GM18508 (cell line): ENCODE data around the gene SLC22A4.
A peak's percentile ranks its signal among the peaks of the same experiment; 100 is the strongest.

Experiments used
- ATAC-seq: cut with Tn5 transposase; IDR thresholded peaks from one replicate; pipeline ENCODE4 v1.9.1; 2021; ENCODE audit warnings: moderate number of reproducible peaks; ENCODE audit not compliant: insufficient read depth, unreplicated experiment

The SLC22A4 gene

DNA sequence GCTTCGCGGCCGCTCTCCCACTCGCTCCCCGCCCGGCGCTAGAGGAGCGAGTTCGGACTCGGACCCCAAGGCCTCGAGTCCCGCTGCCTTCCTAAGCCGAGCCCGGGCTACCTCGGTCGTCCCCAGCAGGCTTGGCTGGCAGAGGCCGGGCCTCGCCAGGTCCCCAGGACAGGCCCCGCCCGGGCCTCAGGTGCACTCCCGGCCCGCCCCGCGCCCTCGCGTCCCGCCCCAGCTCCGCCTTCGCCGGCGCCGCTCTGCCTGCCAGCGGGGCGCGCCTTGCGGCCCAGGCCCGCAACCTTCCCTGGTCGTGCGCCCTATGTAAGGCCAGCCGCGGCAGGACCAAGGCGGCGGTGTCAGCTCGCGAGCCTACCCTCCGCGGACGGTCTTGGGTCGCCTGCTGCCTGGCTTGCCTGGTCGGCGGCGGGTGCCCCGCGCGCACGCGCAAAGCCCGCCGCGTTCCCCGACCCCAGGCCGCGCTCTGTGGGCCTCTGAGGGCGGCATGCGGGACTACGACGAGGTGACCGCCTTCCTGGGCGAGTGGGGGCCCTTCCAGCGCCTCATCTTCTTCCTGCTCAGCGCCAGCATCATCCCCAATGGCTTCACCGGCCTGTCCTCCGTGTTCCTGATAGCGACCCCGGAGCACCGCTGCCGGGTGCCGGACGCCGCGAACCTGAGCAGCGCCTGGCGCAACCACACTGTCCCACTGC, 75.4 kb downstream of the SLC22A4 start, which contains the start of gene SLC22A5:
SLC22A5 (plus strand) TSS at position 237 of the 707 bp plus-strand sequence; CDS start at position 500, 263 bp downstream.
- peak; percentile 58 for ATAC-seq

DNA sequence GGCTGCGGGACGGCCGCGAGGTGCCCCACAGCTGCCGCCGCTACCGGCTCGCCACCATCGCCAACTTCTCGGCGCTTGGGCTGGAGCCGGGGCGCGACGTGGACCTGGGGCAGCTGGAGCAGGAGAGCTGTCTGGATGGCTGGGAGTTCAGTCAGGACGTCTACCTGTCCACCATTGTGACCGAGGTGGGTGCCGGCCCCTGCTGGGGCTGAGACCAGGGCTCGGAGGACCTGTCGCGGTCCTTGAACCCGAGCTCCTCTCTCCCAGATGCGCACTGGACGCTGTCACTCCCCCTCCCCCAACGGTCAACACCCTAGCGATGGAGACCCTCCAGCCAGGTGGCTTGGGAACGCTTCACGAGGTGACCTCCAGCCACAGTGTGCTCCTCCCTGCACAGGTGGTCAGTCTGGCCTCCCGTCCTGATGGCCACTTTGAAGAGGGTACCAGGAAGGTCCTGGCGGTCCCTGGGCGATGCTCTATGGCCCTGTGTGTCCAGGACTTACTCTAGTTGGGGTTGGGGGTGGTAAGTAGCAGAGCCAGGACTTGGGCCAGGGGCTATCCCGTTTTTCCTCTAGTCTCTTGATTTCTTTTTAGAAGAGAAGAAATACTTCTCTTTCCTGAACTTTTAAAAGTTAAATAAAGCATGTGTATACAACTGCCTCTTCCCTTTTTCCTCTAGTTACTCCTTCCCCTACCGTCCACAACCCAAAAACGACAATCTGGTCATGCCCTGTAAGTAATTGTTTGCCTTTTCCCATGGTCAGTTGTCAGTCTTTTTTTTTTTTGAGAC, 76.2 kb downstream of the SLC22A4 start:
- ATAC-seq: no peak

DNA sequence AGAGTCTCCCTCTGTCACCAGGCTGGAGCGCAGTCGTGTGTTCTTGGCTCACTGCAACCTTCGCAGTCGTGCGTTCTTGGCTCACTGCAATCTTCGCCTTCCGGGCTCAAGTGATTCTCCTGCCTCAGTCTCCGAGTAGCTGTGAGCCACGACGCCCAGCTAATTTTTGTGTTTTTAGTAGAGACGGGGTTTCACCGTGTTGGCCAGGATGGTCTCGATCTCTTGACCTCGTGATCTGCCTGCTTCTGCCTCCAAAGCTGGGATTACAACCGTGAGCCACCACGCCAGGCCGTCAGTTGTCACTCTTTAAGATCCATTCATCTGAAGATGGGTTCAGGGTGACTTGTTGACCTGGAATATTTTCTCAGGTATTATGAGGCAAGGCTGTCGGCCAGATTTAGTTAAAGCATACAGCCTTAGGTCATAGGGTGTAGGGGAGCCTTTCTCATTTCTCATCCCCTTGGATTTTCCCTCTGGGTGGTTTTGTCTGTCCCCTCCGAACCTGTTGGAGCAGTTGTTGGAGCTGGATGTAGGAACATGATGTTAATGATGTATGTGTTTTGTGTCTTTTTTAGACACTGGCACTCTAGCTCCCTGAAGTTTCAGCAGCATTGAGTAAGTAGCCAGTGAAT, 76.9 kb downstream of the SLC22A4 start:
- no peak for ATAC-seq

DNA sequence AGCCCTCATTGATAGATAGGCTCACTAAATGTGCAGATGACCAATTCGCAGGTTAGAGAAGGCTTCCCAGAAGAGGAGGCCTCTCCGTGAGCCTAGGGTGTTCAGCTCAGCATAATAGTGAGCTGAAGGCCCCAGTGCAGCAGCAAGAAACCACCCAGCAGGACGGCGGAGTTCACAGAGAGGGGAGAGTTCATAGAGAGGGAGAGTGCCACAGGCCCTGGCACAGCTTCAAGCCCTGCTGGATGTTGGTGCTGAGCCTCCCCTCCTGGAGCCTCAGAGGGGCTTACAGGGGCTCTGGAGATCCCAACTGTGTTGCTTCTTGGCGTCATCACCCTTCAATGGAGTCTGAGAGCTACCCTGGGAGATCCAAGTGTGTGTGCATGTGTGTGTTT, 77.4 kb downstream of the SLC22A4 start:
- no peak for ATAC-seq

DNA sequence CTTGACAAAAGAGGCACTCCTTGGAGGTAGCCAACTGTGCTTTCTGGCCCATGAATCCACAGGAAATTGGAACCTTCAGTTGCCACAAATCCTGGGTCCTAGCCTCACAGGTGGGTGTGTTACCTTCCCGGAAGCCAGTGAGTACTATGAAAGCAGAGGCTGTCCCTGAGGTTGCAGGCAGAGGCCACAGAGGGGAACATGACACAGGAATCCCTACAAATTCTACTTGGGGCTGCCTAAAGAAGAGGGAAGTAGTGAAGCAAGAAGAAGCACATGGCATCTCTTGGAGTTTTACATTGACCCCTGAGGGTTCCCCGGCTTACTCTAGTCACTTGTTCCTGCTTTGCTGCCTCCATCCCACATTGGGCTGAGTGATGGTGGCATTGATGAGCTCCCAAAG, 77.9 kb downstream of the SLC22A4 start:
- ATAC-seq: no peak

DNA sequence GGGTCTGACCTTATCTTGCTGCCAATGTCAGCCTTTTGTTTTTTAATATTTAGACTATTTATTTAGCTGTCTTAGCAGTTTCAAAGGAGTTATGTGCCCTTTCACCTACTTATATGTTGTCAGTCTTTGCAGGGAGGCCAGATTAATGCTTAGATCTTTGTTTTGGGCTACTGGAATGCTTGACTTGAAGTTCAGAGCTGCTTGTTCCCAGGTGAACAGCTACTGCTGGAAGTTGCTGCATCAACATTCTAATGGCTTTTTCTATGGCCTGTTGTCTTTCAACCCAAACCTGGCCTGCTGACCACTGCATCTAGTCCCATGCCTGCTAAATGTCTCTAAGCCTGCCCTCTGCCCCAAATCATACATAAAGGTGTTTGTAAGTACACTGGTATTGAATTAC, 78.3 kb downstream of the SLC22A4 start:
- no peak for ATAC-seq

DNA sequence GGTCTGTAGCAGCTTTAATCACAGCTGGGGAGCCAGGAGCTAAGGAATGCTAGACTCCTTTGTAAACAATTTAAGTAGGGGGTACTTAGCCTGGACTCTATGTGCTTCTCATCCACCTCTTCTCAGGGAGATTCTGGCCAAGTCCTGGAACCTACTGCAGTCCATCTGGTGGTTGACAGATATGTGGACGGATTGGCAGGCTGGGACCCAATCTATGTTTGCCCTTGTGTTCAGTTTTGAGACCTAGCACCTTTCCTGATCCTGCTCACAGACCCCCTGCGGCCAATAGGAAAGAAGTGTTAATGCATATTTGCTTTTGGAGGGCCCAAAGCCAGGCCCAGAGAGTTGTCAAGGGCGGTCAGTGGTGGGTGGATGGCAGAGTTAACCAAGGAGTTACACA, 81.8 kb downstream of the SLC22A4 start:
- no peak for ATAC-seq

DNA sequence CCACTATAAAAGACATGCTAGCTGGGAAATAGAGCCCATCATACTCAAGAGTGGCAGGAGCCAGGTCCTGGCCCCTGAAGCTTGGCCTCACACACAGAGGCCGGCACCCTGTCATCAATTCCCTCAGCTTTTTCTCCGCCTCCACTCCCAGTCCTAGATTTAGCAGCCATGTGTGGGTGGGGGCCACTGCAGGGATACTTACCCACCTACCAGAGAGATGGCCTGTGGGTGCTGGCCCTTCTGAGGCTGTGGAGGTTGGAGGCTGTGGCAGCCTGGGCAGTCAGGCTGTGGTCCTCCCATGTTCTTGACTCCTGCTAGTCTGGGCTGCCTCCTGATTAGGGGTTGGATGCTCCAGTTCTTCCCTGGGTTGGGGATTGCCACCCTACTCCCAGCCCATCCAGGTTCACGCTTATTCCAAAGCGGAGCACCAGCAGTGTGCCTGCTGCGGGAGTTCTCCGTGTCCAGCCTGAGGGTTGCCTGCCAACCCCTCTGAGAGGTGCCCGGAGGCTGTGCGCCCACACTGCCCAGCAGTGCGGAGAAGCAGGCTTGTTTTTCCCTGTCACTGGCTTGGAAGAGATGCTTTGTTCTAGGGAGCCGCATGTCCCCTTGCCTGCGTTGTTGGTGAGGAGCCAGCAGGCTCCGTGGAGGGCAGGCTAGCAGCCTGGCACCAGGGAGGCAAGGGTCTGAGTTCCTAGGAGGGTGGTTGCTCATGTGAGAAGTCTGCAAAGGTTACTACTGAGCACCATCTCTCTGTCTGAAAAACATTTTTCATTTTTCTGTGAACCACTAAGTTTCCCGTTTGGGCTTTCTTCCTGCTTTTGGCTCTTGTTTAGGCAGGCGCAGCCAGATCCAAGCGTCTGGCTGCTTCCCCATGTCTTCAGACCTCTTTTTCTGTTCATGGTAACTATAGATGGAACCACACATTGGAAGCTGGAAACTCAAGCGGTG, 82.8 kb downstream of the SLC22A4 start:
- ATAC-seq: no peak

DNA sequence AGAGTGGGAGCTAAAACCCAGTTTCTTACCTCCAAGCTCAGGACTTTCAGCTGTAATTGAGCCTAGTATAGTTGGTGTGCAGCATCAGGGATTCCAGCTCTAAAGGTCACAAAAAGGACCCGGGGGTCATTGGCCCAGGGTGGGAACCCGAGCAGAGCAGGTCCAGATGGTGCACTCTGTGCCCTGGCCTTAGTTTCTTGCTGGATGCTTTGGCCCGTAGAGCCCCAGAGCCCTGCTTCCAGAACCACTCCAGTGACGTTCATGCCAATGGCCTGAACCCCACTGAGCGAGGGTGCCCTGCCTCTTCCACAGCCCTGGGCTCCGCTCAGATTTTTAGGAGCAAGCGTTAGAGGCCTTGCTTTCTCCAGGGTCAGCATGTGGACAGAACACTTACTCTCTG, 83.5 kb downstream of the SLC22A4 start:
- no peak for ATAC-seq

DNA sequence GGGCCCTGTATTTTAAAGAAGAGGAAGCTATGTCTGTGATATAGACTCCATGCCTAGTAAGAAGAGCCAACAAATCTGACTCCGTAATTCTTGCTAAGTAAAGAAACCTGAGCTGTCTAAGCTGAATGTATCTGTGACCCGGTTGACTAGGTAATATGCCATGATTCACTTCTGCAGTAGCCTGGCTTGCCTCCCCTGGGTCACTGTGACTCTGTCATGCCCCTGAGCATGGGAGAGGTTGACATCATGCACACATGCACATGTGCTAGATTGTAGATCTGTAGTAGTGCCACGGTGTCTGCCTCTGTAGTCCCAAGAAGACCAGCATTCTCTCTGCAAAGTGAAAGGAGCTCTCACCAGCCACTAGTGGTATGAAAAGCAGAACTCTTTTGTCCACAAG, 84.4 kb downstream of the SLC22A4 start:
- no peak for ATAC-seq

DNA sequence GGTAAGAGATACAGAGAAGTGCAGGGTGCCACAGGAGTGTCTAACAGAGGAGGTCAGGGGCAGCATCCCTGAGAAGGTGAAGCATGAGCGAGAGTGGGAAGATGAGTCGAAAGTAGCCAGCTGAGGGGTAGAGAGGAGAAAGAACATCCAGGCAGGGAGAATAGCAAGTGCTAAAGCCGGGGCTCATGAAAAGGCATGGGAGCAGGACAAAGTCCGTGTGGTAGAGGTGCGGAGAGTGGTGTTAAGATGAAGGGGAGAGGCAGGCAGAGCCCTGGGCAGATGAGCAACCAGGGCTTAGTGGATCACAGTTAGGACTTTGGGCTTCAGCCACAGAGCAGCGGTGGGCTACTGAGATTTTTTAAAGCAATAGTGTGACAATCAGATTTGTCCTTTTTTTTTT, 85.9 kb downstream of the SLC22A4 start:
- no peak for ATAC-seq

DNA sequence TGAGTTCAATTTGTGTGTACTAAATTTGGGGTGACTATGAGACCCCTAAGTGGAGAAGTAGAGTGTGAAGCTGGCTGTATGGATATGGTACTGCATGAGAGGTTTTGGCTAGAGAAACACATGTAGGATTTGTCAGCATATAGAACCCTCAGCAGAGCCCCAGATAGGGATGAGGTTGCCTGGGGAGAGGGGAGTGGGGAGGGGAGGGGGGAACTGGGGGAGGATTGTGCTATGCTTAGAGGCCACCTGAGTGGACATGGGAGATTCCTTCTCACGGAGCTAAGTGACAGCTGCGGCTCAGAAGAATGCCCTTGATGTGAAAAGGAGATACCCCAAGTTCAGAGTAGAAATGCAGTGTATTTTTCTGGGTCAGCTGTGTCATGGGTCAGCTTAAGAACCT, 86.5 kb downstream of the SLC22A4 start:
- ATAC-seq: no peak

DNA sequence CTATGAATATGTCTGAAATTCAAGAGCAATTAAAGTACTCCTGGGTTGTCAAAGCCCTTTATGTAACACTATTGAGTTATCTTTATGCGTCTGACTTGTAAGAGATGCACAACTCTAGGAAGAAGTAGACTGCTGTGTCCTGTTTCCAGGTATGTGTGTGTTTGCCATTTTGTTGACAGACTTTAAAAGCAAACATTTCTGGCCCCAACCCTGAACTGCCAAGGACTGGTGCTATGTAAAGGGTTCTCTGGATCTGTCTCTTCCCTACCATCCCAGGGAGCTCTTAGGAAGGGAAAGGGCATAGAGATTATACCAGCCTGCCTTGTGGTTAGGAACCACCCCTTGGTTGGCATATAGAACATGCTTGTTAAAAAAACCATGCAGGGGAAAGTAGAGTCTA, 87.4 kb downstream of the SLC22A4 start:
- ATAC-seq: no peak

DNA sequence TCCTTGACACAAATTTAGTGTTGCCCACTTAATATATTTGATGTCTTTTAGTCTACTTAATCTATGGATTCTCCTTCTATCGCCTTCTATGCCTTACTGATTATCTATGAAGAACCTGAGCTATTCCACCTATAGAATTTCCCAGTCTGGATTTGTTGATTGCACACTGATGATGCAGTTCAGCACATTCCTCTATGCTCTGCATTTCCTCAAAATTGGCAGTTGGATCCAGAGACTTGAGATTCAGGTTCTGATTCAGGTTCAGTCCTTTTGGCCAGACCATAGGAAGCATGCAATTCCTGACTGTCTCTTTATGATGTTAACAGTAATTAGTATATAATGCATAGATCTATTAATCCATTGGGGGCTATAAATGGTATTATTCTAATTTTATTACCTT, 89.1 kb downstream of the SLC22A4 start:
- ATAC-seq: no peak

DNA sequence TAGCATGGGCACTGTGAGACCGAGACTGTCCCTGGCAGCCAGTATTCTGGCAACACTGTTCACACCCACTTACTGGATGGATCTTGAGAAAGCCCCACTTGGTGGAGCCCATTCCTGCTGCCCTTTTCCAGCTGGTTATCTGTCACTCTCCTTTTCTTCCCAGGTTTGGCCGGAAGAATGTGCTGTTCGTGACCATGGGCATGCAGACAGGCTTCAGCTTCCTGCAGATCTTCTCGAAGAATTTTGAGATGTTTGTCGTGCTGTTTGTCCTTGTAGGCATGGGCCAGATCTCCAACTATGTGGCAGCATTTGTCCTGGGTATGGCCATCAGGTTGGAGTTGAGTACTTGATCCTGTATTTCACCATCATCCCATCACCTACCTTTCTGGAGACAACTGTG, 89.8 kb downstream of the SLC22A4 start:
- no peak for ATAC-seq

DNA sequence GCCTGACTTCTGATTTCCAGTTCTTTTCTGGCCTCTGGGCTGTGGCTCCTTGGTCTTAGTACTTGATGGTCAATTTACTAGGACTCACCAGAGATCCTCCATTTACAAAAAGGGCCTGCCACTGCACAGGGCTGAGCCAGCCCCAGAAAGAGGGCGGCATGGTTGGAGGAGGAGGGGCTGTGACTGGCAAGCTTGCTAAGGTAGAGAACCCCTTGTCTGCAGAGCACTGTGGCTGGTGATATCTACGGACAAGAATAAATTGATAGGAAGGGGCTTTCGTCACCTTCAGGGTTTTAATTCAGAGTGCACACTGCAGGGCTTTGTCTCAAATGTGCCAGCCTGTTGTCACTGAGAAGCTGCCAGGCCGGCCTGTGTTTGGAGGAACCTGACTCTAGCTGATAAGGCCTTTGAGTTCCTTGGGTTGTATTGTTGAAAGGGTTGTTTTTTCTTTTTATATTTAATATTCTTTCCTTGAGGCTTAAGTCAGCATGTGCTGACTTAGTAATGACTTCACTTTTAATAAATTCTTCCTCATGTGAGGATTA, 90.4 kb downstream of the SLC22A4 start:
- no peak for ATAC-seq

DNA sequence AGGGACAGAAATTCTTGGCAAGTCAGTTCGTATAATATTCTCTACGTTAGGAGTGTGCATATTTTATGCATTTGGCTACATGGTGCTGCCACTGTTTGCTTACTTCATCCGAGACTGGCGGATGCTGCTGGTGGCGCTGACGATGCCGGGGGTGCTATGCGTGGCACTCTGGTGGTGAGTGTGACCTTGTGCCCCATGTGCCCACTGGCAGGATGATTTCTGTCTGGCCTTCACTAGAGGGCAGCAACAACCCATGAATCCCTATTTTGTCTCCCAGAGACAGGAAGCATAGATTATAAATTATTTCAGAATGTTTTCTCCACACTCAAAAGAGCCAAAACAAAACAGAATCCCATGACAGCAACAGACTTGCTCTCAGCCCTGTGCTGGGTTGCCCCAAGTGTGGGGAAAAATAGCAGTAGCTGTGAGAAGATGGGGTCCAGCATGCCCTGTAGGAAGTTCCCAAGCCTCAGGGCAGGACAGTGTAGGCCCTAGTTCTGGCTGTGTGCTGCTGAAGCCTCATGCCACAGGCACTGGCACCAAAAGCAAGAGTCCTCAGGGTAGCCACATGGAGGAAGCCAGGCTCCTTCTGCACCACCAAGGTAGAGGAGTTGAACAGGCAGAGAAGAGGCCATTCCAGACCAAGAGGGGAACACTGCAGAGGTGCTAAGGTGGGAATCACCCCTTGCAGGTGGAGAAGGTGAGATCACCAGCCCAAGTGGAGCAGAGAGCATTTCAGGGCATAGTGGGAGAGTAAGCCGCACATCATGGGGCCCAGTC, 91.3 kb downstream of the SLC22A4 start:
- ATAC-seq: peak; percentile 53

DNA sequence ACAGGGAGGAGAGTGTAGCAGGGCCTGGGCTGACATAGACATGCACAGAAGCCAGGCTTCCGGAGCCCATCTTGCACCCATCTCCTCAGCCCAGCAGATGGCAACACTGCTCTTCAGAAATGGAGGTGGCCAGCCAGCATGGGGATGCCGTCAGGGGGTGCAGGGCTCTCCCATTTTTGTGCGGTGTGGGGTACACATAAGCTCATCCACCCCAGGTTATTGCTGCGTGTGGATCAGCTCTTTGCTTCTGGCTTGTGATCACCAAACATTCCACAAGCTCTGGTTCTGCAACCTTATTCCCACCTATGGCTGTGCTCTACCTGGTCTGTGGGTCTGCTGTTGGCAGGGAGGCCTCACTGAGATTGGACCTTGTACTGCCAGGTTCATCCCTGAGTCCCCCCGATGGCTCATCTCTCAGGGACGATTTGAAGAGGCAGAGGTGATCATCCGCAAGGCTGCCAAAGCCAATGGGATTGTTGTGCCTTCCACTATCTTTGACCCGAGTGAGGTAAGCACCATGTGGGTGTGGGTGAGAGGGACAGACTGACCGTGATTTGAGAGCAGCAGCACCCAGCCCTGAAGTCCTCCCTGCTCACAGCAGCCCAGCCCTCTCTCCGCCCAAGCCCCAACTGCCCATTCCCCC, 92.6 kb downstream of the SLC22A4 start:
- no peak for ATAC-seq

DNA sequence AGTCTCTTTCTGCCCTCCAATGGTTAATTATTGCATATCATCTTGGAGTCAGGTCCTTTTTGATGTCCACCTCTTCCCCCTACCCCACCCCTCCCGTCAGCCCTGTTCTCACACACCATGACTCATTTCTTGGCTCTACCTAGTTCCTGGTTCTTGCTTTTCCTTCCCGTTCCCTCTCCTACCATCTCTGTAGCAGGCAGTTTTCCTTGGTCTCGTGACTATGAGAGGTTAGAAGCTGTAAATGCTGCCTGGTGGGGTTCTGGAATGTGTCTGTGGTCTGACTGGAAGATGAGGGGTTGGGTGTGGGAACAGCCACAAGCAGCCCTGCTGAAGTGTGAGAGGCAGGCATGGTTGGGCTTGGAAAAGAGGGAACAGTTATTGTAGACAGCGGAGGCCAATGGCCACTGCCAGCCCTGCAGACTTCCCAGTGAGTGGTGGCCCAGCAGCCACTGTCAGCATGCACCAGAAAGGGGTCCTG, 93.5 kb downstream of the SLC22A4 start:
- ATAC-seq: no peak
